GM19324 (cell line): Measurements from ENCODE around the gene ZMYM2.
"Not testable (repeated sequence)": the region's sequence is repeated elsewhere in the genome, so short reads cannot be mapped to it uniquely, and the experiment has no call there.

ENCODE experiments used
- ATAC-seq: cut with Tn5 transposase; IDR thresholded peaks from one replicate; pipeline ENCODE4 v1.9.1; 2021; ENCODE audit warnings: mild to moderate bottlenecking, moderate library complexity; ENCODE audit not compliant: unreplicated experiment, low FRiP score

ZMYM2 gene

DNA sequence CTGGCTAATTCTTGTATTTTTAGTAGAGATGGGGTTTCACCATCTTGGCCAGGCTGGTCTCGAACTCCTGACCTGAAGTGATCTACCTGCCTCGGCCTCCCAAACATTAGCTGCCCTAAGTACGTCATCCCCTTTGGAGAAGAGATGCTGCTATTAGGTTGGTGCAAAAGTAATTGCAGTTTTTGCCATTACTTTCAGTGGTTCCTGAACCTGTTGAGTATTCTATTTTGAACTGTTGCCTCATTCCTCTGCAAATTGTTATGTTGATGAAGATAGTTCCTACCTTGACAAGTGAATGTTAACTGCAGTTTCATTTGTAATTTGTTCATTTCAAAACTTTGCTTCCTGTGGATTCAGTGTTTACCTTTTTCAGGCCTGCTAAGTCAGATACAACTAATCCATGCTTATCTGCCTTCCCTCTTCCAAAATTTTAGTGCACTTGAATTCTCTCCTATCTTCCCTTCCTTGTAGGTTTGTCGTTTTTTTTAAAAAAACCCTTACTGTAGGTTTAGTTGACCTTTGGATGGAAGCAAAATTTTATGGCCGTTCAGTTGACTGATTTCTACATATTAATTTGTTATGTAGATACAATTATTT, 24.0 kb downstream of the ZMYM2 start:
- no peak for ATAC-seq

GRCh38 chr13:19984430-19985218, 26.1 kb downstream of the ZMYM2 start:
- ATAC-seq: no peak

GRCh38 chr13:19985219-19985556, 26.7 kb downstream of the ZMYM2 start:
- no peak for ATAC-seq

GRCh38 chr13:19991531-19991930, 33.0 kb downstream of the ZMYM2 start:
- no peak for ATAC-seq

DNA sequence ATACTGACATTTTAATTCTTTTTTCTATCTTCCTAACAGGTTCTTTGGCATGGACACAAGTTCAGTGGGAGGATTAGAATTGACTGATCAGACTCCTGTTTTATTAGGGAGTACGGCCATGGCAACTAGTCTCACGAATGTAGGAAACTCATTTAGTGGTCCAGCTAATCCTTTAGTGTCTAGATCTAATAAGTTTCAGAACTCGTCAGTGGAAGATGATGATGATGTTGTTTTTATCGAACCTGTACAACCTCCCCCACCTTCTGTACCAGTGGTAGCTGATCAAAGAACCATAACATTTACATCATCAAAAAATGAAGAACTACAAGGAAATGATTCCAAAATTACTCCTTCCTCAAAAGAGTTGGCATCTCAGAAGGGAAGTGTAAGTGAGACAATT, 34.5 kb downstream of the ZMYM2 start:
- ATAC-seq: no peak

- ATAC-seq: no peak
Measured at GRCh38 chr13:19998960-19999359, 40.4 kb downstream of the ZMYM2 start.

DNA sequence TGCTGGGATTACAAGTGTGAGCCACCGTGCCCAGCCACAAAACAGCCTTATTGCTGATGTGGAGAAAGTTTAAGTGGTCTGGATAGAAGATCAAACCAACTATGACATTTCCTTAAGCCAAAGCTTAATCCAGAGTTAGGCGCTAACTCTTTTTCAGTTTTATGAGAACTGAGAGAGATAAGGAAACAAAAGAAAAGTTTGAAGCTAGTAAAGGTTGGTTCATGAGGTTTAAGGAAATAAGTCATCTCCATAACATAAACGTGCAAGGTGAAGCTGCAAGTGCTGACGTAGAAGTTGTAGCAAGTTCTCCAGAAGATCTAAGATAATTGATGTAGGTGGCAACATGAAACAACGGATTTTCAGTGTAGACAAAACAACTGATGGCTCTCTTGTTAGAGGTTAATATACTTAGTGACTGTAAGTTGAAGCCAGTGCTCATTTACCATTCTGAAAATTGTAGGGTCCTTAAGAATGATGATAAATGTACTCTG, 41.6 kb downstream of the ZMYM2 start:
- ATAC-seq: no peak

- no peak for ATAC-seq
Measured at GRCh38 chr13:20001366-20002190, 43.1 kb downstream of the ZMYM2 start.

GRCh38 chr13:20002787-20003186, 44.3 kb downstream of the ZMYM2 start:
- ATAC-seq: no peak

- ATAC-seq: no peak
Measured at GRCh38 chr13:20006206-20006605, 47.7 kb downstream of the ZMYM2 start.

DNA sequence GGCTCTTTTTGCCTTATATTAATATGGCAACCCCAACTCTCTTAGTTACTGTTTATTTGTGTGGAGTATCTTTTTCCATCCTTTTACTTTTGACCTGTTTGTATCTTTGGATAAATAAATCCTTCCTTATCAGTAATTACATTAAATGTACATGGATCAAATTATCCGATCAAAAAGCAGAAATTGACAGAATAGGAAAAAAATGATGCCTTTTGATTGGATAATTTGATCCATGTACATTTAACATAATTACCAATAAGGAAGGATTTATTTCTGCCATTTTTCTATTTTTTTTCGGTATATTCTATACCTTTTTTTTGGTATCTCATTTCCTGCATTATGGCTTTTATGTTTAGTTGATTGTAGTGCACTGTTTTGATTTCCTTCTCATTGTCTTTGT, 57.2 kb downstream of the ZMYM2 start:
- no peak for ATAC-seq

GRCh38 chr13:20016649-20017364, 58.3 kb downstream of the ZMYM2 start:
- ATAC-seq: no peak

DNA sequence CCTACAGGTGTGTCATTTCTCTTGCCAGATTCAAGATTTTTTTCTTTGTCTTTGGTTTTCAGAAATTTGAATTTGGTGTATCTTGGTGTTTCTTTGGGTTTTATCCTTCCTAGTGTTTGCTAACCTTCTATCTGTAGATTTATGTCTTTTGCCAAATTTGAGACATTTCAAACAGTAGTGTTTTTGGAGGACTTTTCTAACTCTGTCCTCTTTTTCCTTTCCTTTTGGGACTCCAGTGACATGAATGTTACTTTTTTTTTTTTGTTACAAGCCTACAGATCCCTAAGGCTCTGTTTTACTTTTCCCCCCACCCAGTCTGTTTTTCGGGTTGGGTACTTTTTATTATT, 58.8 kb downstream of the ZMYM2 start:
- no peak for ATAC-seq

- ATAC-seq: no peak
Measured at GRCh38 chr13:20019043-20019442, 60.5 kb downstream of the ZMYM2 start.

DNA sequence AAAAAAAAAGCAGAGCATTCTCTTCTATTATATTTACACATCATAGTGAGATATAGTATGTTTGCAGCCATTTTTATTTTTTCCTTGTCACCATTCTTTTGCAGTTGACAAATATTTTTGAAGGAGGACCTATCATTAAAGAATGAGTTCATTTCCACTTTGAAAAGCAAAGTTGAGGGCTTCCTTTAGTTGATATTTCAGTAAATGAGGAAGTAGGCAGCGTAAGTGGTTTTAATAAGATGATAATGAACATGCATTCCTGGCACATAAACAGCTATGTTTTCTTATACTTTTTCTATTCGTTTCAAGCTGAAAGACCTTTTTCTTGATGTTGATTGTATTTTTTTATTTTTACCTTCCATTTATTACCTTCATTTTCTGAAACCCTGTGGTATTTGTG, 66.2 kb downstream of the ZMYM2 start:
- ATAC-seq: no peak

GRCh38 chr13:20028953-20029352, 70.4 kb downstream of the ZMYM2 start:
- no peak for ATAC-seq

DNA sequence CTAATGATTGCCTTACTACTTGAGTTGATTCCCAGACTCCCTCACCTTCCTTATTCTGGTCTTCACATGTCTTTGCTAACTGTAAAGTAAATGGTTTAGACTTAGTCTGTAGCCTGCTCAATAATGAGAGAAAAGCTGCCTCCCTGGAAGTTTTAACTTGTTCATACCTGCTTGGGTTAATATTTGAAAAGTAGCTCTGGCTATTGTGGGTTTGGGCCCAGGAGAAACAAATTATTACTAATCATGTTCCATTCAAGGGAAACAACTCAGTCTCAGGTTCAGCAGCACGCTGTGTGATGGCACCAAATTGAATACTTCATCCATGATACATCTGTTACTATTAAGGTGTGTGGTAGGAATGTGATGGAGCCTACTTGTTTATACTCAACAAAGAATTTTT, 75.0 kb downstream of the ZMYM2 start:
- ATAC-seq: no peak

DNA sequence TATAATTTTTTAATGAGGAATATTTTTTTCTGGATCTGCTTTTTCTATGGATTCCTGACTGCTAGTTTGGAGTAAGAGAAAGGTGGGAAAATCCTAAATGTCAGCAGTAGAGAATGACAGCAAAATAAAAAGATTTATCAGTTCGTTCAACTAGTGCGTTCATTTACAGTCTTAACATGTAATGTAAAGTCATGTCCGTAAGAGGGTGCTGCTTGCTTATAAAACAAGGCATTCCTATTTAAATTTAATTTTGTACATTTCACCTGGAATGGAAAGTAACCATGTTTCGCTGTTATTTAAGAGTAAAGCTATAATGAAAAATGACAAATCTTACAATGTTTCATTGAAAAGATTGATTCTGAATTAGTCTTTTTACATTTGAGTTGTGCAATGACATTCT, 76.6 kb downstream of the ZMYM2 start:
- ATAC-seq: no peak

DNA sequence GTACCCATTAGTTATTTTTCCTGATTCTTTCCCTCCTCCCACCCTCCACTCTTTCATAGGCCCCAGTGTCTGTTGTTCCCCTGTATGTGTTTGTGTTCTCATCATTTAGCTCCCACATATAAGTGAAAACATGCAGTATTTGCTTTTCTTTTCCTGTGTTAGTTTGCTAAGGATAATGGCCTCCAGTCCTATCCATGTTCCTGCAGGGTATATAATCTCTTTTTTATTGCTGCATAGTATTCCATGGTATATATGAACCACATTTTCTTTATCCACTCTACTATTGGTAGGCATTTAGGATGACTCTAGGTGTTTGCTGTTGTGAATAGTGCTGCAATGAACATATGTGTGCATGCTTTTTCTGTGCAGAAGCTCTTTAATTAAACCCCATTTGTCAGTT, 79.4 kb downstream of the ZMYM2 start:
- ATAC-seq: no peak

DNA sequence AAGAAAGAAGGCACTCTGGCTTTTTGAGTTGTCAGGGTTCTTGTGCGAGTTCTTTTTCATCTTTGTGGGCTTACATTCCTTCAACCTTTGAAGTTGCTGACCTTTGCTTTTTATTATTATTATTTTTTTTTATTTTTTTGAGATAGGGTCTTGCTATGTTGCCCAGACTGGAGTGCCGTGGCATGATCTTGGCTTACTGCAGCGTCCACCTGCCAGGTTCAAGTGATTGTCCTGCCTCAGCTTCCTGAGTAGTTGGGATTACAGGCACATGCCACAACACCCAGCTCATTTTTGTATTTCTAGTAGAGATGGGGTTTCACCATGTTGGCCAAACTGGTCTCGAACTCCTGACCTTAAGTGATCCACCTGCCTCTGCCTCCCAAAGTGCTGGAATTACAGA, 84.1 kb downstream of the ZMYM2 start:
- ATAC-seq: not testable (repeated sequence)
